K562 (cell line): ENCODE results near the gene MATR3. TPM values are rescaled to one million over a fixed set of nuclear protein-coding genes. Genes with fewer than 3 reads are reported as not detected.
A peak's percentile ranks its signal among the peaks of the same experiment; 100 is the strongest.

ENCODE experiments used
- CHCHD3 ChIP-seq: fragments of 250-450 bp; sonication (Bioruptor Pico); IDR thresholded peaks from 2 replicates; pipeline ENCODE4 v2.1.2; 2022; ENCODE audit warnings: mild to moderate bottlenecking
- EWSR1 ChIP-seq: fragments of 450-650 bp; IDR thresholded peaks from 2 replicates; pipeline ENCODE4 v1.6.1; 2018; ENCODE audit warnings: borderline replicate concordance, mild to moderate bottlenecking, low read depth, moderate library complexity; ENCODE audit not compliant: partially characterized antibody
- FOXK1 ChIP-seq: sonication (generic); formaldehyde crosslinking; IDR thresholded peaks from 2 replicates; pipeline ENCODE4 v1.8.0; 2022; ENCODE audit warnings: missing genetic modification reagents, mild to moderate bottlenecking, borderline replicate concordance
- HEY1 ChIP-seq: fragments of 250-450 bp; sonication (Bioruptor Pico); IDR thresholded peaks from 2 replicates; pipeline ENCODE4 v1.5.0; 2020; ENCODE audit warnings: mild to moderate bottlenecking, moderate library complexity, borderline replicate concordance
- HMG20A ChIP-seq: fragments of 450-650 bp; formaldehyde crosslinking; conservative IDR thresholded peaks from 2 replicates; pipeline ENCODE4 v1.4.0; 2020; ENCODE audit warnings: mild to moderate bottlenecking, mixed read lengths
- HSF4 ChIP-seq: fragments of 250-450 bp; sonication (Bioruptor Pico); IDR thresholded peaks from 2 replicates; pipeline ENCODE4 v2.1.2; 2022; ENCODE audit warnings: mild to moderate bottlenecking, moderate library complexity, borderline replicate concordance
- MED1 ChIP-seq: sonication (generic); formaldehyde crosslinking; IDR thresholded peaks from 2 replicates; pipeline ENCODE4 v1.8.1; 2023; ENCODE audit warnings: missing genetic modification reagents, borderline replicate concordance
- ZBTB7A ChIP-seq: IDR thresholded peaks from 2 replicates; pipeline ENCODE4 v1.6.1; 2011; ENCODE audit warnings: low read depth, mild to moderate bottlenecking, low read length, moderate library complexity, borderline replicate concordance; ENCODE audit not compliant: control insufficient read depth
- ZNF407 ChIP-seq: fragments of 450-650 bp; IDR thresholded peaks from 2 replicates; pipeline ENCODE4 v1.6.1; 2016; ENCODE audit warnings: low read depth
- ZNF79 ChIP-seq: fragments of 250-450 bp; sonication (Bioruptor Pico); IDR thresholded peaks from 2 replicates; pipeline ENCODE4 v1.4.0; 2020; ENCODE audit warnings: low read depth, mild to moderate bottlenecking, moderate library complexity
- polyA plus RNA-seq, 8 experiments: library from polyadenylated mRNA; depleted of rRNA in 4 of 8; stranded (reverse) in 5 of 8; unstranded in 3 of 8; fragments of >200 nt; fragmentation: Nextera tagmentation in 2 of 8; fragmentation: Illumina TruSeq in 1 of 8; extraction: Ambion mirVana in 2 of 8; extraction: Trizol in 1 of 8; gene quantifications; 2 replicates each; pipeline versions ENCODE4 v1.2.1 to v1.2.3, GENCODE V29; 2011 to 2014; ENCODE audit warnings: inconsistent platforms in 1 of 8, missing spikeins in 1 of 8
- total RNA-seq, 7 experiments: library from RNA; depleted of rRNA in 6 of 7; stranded (reverse); fragments of >200 nt in 6 of 7; fragmentation: Illumina TruSeq in 2 of 7; extraction: Trizol in 2 of 7; gene quantifications; 2 replicates each; pipeline versions ENCODE4 v1.2.1 to v1.2.3, GENCODE V29; 2011 to 2021; ENCODE audit warnings: low replicate concordance in 1 of 7
- TF ChIP-seq, protein P1 (sequence below): fragments of 450-650 bp; IDR thresholded peaks from 2 replicates; pipeline ENCODE4 v1.7.1; 2018; ENCODE audit warnings: mild to moderate bottlenecking, low read depth; ENCODE audit not compliant: partially characterized antibody
- TF ChIP-seq, protein P2 (sequence below): IDR thresholded peaks from 2 replicates; pipeline ENCODE4 v1.6.1; 2011; ENCODE audit not compliant: insufficient read length; ENCODE audit errors: extremely low read depth
- TF ChIP-seq, protein P3 (sequence below): fragments of 250-450 bp; sonication (Bioruptor Pico); IDR thresholded peaks from 2 replicates; pipeline ENCODE4 v1.4.0; 2020

The MATR3 gene
- total and polyA plus RNA-seq, 9 of the 15 experiments (the other 6 are each of a cell fraction or from before 2014, with no cell fraction given): 150 to 425 (median 263) TPM

GRCh38 chr5:139293507-139294373 is at the start of gene MATR3 (continued):
- TF ChIP-seq, protein P1, sequence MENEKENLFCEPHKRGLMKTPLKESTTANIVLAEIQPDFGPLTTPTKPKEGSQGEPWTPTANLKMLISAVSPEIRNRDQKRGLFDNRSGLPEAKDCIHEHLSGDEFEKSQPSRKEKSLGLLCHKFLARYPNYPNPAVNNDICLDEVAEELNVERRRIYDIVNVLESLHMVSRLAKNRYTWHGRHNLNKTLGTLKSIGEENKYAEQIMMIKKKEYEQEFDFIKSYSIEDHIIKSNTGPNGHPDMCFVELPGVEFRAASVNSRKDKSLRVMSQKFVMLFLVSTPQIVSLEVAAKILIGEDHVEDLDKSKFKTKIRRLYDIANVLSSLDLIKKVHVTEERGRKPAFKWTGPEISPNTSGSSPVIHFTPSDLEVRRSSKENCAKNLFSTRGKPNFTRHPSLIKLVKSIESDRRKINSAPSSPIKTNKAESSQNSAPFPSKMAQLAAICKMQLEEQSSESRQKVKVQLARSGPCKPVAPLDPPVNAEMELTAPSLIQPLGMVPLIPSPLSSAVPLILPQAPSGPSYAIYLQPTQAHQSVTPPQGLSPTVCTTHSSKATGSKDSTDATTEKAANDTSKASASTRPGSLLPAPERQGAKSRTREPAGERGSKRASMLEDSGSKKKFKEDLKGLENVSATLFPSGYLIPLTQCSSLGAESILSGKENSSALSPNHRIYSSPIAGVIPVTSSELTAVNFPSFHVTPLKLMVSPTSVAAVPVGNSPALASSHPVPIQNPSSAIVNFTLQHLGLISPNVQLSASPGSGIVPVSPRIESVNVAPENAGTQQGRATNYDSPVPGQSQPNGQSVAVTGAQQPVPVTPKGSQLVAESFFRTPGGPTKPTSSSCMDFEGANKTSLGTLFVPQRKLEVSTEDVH: peak; percentile 94
- TF ChIP-seq EWSR1 (no peak), HSF4 (CRISPR knock-in tag) (no peak), FOXK1 (CRISPR knock-in tag) (peak; percentile 71; the same call in 1 of the 2 replicates), ZNF407 (no peak), CHCHD3 (no peak), MED1 (CRISPR knock-in tag) (no peak), HMG20A (CRISPR knock-in tag) (no peak), ZBTB7A (peak; percentile 46; the same call in 1 of the 2 replicates), HEY1 (CRISPR knock-in tag) (no peak), ZNF79 (CRISPR knock-in tag) (no peak)
- TF ChIP-seq, protein P2, sequence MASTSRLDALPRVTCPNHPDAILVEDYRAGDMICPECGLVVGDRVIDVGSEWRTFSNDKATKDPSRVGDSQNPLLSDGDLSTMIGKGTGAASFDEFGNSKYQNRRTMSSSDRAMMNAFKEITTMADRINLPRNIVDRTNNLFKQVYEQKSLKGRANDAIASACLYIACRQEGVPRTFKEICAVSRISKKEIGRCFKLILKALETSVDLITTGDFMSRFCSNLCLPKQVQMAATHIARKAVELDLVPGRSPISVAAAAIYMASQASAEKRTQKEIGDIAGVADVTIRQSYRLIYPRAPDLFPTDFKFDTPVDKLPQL: peak; percentile 67
- TF ChIP-seq, protein P3, sequence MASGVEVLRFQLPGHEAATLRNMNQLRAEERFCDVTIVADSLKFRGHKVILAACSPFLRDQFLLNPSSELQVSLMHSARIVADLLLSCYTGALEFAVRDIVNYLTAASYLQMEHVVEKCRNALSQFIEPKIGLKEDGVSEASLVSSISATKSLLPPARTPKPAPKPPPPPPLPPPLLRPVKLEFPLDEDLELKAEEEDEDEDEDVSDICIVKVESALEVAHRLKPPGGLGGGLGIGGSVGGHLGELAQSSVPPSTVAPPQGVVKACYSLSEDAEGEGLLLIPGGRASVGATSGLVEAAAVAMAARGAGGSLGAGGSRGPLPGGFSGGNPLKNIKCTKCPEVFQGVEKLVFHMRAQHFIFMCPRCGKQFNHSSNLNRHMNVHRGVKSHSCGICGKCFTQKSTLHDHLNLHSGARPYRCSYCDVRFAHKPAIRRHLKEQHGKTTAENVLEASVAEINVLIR (CRISPR knock-in tag): no peak
